ENCODE data around the gene NEURL1B. TPM values are rescaled to one million over a fixed set of nuclear protein-coding genes. Genes with fewer than 3 reads are reported as not detected.

Gene NEURL1B
- polyA plus RNA-seq, 1 donor (not counting 4 experiments of a cell fraction or from before 2014, with no cell fraction given) = 0.43 TPM

GRCh38 chr5:172667786-172668593 lies 26.9 kb downstream of the NEURL1B start:
- Histone ChIP-seq H3K4me2 (ENCODE audit: control insufficient read depth, extremely low read depth, insufficient read depth, low read depth, low read length) (no peak overlapping the region), H3K36me3 (ENCODE audit: control insufficient read depth in 2 of 2, extremely low read depth in 1 of 2, insufficient read depth in 2 of 2, low read length in 2 of 2) (no peaks in the 10 kb centered on the region), H3K9me1 (ENCODE audit: control insufficient read depth, extremely low read depth, insufficient read depth, low read length) (no peaks in the 10 kb centered on the region), H3K4me3 (ENCODE audit: control insufficient read depth in 2 of 3, extremely low read depth in 1 of 3, insufficient read depth in 2 of 3, low read depth in 1 of 3, low read length in 3 of 3) (no peak overlapping the region), H4K20me1 (ENCODE audit: control insufficient read depth, extremely low read depth, insufficient read depth, low read length) (no peaks in the 10 kb centered on the region), H3K9me3 (ENCODE audit: control insufficient read depth, low read depth, low read length) (no peaks in the 10 kb centered on the region), H2AFZ (ENCODE audit: control insufficient read depth, low read length) (no peak overlapping the region), H3K4me1 (ENCODE audit: control insufficient read depth, extremely low read depth, insufficient read depth, low read length) (peaks cover 4% of the 10 kb centered on the region), H3K79me2 (ENCODE audit: control insufficient read depth, insufficient read depth, low read length) (no peaks in the 10 kb centered on the region), H3K27ac (ENCODE audit: control insufficient read depth, insufficient read depth, low read length) (no peak overlapping the region), H3K9ac (ENCODE audit: control insufficient read depth, extremely low read depth, insufficient read depth, low read length) (no peak overlapping the region), H3K27me3 (ENCODE audit: control insufficient read depth, extremely low read depth, insufficient read depth, low read length) (no peaks in the 10 kb centered on the region)
- no peak for FAIRE-seq
- no peak for DNase-seq (ENCODE audit: low read depth, low spot score)
- no peak for TF ChIP-seq EZH2 (IDR thresholded peaks at IDR 0.05; ENCODE audit: low read length)
- TF ChIP-seq CTCF (optimal IDR thresholded peaks at IDR 0.05 in 1 of 3, IDR thresholded peaks at IDR 0.05 in 1 of 3, conservative IDR thresholded peaks at IDR 0.05 in 1 of 3; ENCODE audit: extremely low read depth in 1 of 3, insufficient read depth in 2 of 3, low read length in 3 of 3) = no peak
- dilution Hi-C loops (cut with MboI; ENCODE audit: extremely low pct_ligation_motif_present, low sequenced_read_pairs) = no loop called here

- Histone ChIP-seq H3K4me1 (ENCODE audit: control insufficient read depth, extremely low read depth, insufficient read depth, low read length) (peaks cover 4% of the 10 kb centered on the region), H3K9me1 (ENCODE audit: control insufficient read depth, extremely low read depth, insufficient read depth, low read length) (no peaks in the 10 kb centered on the region), H3K27ac (ENCODE audit: control insufficient read depth, insufficient read depth, low read length) (no peak overlapping the region), H3K79me2 (ENCODE audit: control insufficient read depth, insufficient read depth, low read length) (no peaks in the 10 kb centered on the region), H3K9ac (ENCODE audit: control insufficient read depth, extremely low read depth, insufficient read depth, low read length) (no peak overlapping the region), H3K4me2 (ENCODE audit: control insufficient read depth, extremely low read depth, insufficient read depth, low read depth, low read length) (no peak overlapping the region), H3K27me3 (ENCODE audit: control insufficient read depth, extremely low read depth, insufficient read depth, low read length) (no peaks in the 10 kb centered on the region), H3K4me3 (ENCODE audit: control insufficient read depth in 2 of 3, extremely low read depth in 1 of 3, insufficient read depth in 2 of 3, low read depth in 1 of 3, low read length in 3 of 3) (no peak overlapping the region), H3K9me3 (ENCODE audit: control insufficient read depth, low read depth, low read length) (no peaks in the 10 kb centered on the region), H4K20me1 (ENCODE audit: control insufficient read depth, extremely low read depth, insufficient read depth, low read length) (no peaks in the 10 kb centered on the region), H3K36me3 (ENCODE audit: control insufficient read depth in 2 of 2, extremely low read depth in 1 of 2, insufficient read depth in 2 of 2, low read length in 2 of 2) (no peaks in the 10 kb centered on the region), H2AFZ (ENCODE audit: control insufficient read depth, low read length) (no peak overlapping the region)
- no peak for TF ChIP-seq EZH2 (IDR thresholded peaks at IDR 0.05; ENCODE audit: low read length)
- TF ChIP-seq CTCF (optimal IDR thresholded peaks at IDR 0.05 in 1 of 3, IDR thresholded peaks at IDR 0.05 in 1 of 3, conservative IDR thresholded peaks at IDR 0.05 in 1 of 3; ENCODE audit: extremely low read depth in 1 of 3, insufficient read depth in 2 of 3, low read length in 3 of 3) = no peak
- DNase-seq (ENCODE audit: low read depth, low spot score) = no peak
- FAIRE-seq = no peak
- dilution Hi-C loops (cut with MboI; ENCODE audit: extremely low pct_ligation_motif_present, low sequenced_read_pairs) = no loop called here
Measured at GRCh38 chr5:172668594-172669071, 27.6 kb downstream of the NEURL1B start.

All from keratinocyte (primary cell).